GM12878 (cell line): Measurements from ENCODE around the gene PHYKPL.

Source experiments
- CBFB ChIP-seq: IDR thresholded peaks from 2 replicates; pipeline ENCODE4 v1.6.1; 2016; ENCODE audit warnings: antibody characterized with exemption, low read depth
- CEBPZ ChIP-seq: fragments of 150-350 bp; IDR thresholded peaks from 2 replicates; pipeline ENCODE4 v1.6.1; 2016; ENCODE audit warnings: low read depth, low read length
- CTCF ChIP-seq, 3 experiments: IDR thresholded peaks in 2 of 3; conservative IDR thresholded peaks in 1 of 3; 2 replicates each; pipeline ENCODE4 v1.5.1; 2011; ENCODE audit warnings: low read depth in 3 of 3, low read length in 3 of 3, mild to moderate bottlenecking in 3 of 3, control low read depth in 2 of 3, moderate library complexity in 2 of 3, inconsistent platforms in 1 of 3, mixed read lengths in 1 of 3; ENCODE audit not compliant: control insufficient read depth in 2 of 3, insufficient read depth in 1 of 3; ENCODE audit errors: extremely low read depth in 1 of 3
- ELK1 ChIP-seq: IDR thresholded peaks from 2 replicates; pipeline ENCODE4 v1.6.1; 2012; ENCODE audit warnings: low read depth, low read length, improper control_type of control experiment
- EP300 ChIP-seq, 2 experiments: fragments of 150-350 bp in 1 of 2; IDR thresholded peaks; 2 replicates each; pipeline ENCODE4 v1.6.1; 2011 to 2012; ENCODE audit warnings: low read depth in 2 of 2, low read length in 2 of 2, borderline replicate concordance in 1 of 2, improper control_type of control experiment in 1 of 2, inconsistent platforms in 1 of 2; ENCODE audit not compliant: control insufficient read depth in 1 of 2
- ESRRA ChIP-seq: IDR thresholded peaks from 2 replicates; pipeline ENCODE4 v1.6.1; 2012; ENCODE audit warnings: mild to moderate bottlenecking, low read length, improper control_type of control experiment
- MAX ChIP-seq: IDR thresholded peaks from 2 replicates; pipeline ENCODE4 v1.6.1; 2012; ENCODE audit warnings: low read depth, low read length, improper control_type of control experiment
- POLR2A ChIP-seq: IDR thresholded peaks from 2 replicates; pipeline ENCODE4 v1.6.1; 2011; ENCODE audit warnings: low read depth, mild to moderate bottlenecking, low read length
- POLR2AphosphoS5 ChIP-seq: IDR thresholded peaks from 2 replicates; pipeline ENCODE4 v1.6.1; 2011; ENCODE audit warnings: mild to moderate bottlenecking, low read length, inconsistent platforms
- SUZ12 ChIP-seq: fragments of 200-600 bp; sonication (generic); IDR thresholded peaks from one replicate; pipeline ENCODE4 v1.6.1; 2018; ENCODE audit warnings: antibody characterized with exemption, mild to moderate bottlenecking; ENCODE audit not compliant: unreplicated experiment
- USF2 ChIP-seq: IDR thresholded peaks from 2 replicates; pipeline ENCODE4 v1.6.1; 2011; ENCODE audit warnings: low read depth, low read length, improper control_type of control experiment, borderline replicate concordance
- ZNF207 ChIP-seq: fragments of 450-650 bp; IDR thresholded peaks from 2 replicates; pipeline ENCODE4 v1.6.1; 2014; ENCODE audit warnings: antibody characterized with exemption, mild to moderate bottlenecking, borderline replicate concordance
- ZNF217 ChIP-seq: fragments of 450-650 bp; IDR thresholded peaks from 2 replicates; pipeline ENCODE4 v1.6.1; 2017; ENCODE audit warnings: antibody characterized with exemption, mild to moderate bottlenecking

GRCh38 chr5:178196281-178196812 lies 36.3 kb downstream of the PHYKPL start:
- TF ChIP-seq MAX, result no peak
- no peak for TF ChIP-seq ZNF207
- no peak for TF ChIP-seq ESRRA
- no peak for TF ChIP-seq ZNF217
- TF ChIP-seq CTCF (IDR thresholded peaks at IDR 0.05 in 2 of 3, conservative IDR thresholded peaks at IDR 0.05 in 1 of 3; ENCODE audit: control insufficient read depth in 2 of 3, extremely low read depth in 1 of 3, insufficient read depth in 1 of 3, low read depth in 3 of 3, low read length in 3 of 3), result no peak
- TF ChIP-seq POLR2AphosphoS5, result no peak
- no peak for TF ChIP-seq POLR2A
- no peak for TF ChIP-seq EP300 (IDR thresholded peaks at IDR 0.05; ENCODE audit: borderline replicate concordance in 1 of 2, control insufficient read depth in 1 of 2, low read depth in 2 of 2, low read length in 2 of 2)
- TF ChIP-seq SUZ12, result no peak
- no peak for TF ChIP-seq USF2
- no peak for TF ChIP-seq ELK1
- TF ChIP-seq CEBPZ, result no peak
- no peak for TF ChIP-seq CBFB
